Karpas-422 (cell line): ENCODE results near the gene FMNL2. TPM values are rescaled to one million over a fixed set of nuclear protein-coding genes. Genes with fewer than 3 reads are reported as not detected.

Experiments used
- DNase-seq: peaks from one replicate; pipeline ENCODE4 v3.0.0-alpha.2; 2015
- H2AFZ ChIP-seq: fragments of 200-600 bp; sonication (generic); 2 replicates; pipeline ENCODE4 v1.6.1; 2014; ENCODE audit warnings: antibody characterized with exemption, low read length, mixed read lengths
- H3K27ac ChIP-seq: fragments of 200-600 bp; sonication (generic); 2 replicates; pipeline ENCODE4 v1.5.1; 2014; ENCODE audit warnings: mild to moderate bottlenecking, low read length, moderate library complexity
- H3K27me3 ChIP-seq: fragments of 200-600 bp; sonication (generic); 2 replicates; pipeline ENCODE4 v1.6.1; 2014; ENCODE audit warnings: low read length, mixed read lengths
- H3K36me3 ChIP-seq: fragments of 200-600 bp; sonication (generic); 2 replicates; pipeline ENCODE4 v1.6.1; 2014; ENCODE audit warnings: low read length, mixed read lengths; ENCODE audit not compliant: insufficient read depth
- H3K4me1 ChIP-seq: fragments of 200-600 bp; sonication (generic); 2 replicates; pipeline ENCODE4 v1.6.1; 2014; ENCODE audit warnings: mild to moderate bottlenecking, low read length, mixed read lengths
- H3K4me2 ChIP-seq: fragments of 200-600 bp; sonication (generic); 2 replicates; pipeline ENCODE4 v1.6.1; 2014; ENCODE audit warnings: low read length, low read depth, mild to moderate bottlenecking; ENCODE audit not compliant: poor library complexity, severe bottlenecking
- H3K4me3 ChIP-seq: fragments of 200-600 bp; sonication (generic); 2 replicates; pipeline ENCODE4 v1.5.1; 2014; ENCODE audit warnings: mild to moderate bottlenecking, antibody characterized with exemption, low read length, mixed read lengths
- H3K79me2 ChIP-seq: fragments of 200-600 bp; sonication (generic); 2 replicates; pipeline ENCODE4 v1.6.1; 2014; ENCODE audit warnings: mild to moderate bottlenecking, low read length, mixed read lengths
- H3K9ac ChIP-seq: fragments of 200-600 bp; sonication (generic); 2 replicates; pipeline ENCODE4 v1.6.0; 2014; ENCODE audit warnings: low read length
- H3K9me2 ChIP-seq: fragments of 200-600 bp; sonication (generic), shearing (Covaris generic); replicated peaks from 2 replicates; pipeline ENCODE4 v1.6.0; 2014; ENCODE audit warnings: mild to moderate bottlenecking, low read length, moderate library complexity; ENCODE audit not compliant: insufficient read depth
- H3K9me3 ChIP-seq: fragments of 300-700, 200-600 bp; sonication (generic); 2 replicates; pipeline ENCODE4 v1.6.1; 2014; ENCODE audit warnings: low read length, mixed read lengths
- H4K20me1 ChIP-seq: fragments of 200-600 bp; sonication (generic); 2 replicates; pipeline ENCODE4 v1.6.1; 2014; ENCODE audit warnings: mild to moderate bottlenecking, antibody characterized with exemption, low read length, low read depth; ENCODE audit not compliant: insufficient read depth
- total RNA-seq: library from RNA; depleted of rRNA; stranded (reverse); fragments of >200 nt; shearing (Covaris generic); gene quantifications from 2 replicates; pipeline ENCODE4 v1.2.3, GENCODE V29; 2014; ENCODE audit warnings: low replicate concordance

Gene FMNL2
- total RNA-seq, 1 experiment from 2014 or later: 3.2 TPM

GRCh38 chr2:152464851-152465470, 130.0 kb downstream of the FMNL2 start:
- H3K9me3 ChIP-seq: no peaks in the 10 kb centered on the region
- H3K4me2 ChIP-seq: no peak overlapping the region
- no peak overlapping the region for H3K9ac ChIP-seq
- H3K36me3 ChIP-seq: no peaks in the 10 kb centered on the region
- no peaks in the 10 kb centered on the region for H3K9me2 ChIP-seq
- H3K79me2 ChIP-seq: no peaks in the 10 kb centered on the region
- no peaks in the 10 kb centered on the region for H4K20me1 ChIP-seq
- H3K27ac ChIP-seq: no peak overlapping the region
- H3K4me1 ChIP-seq: peaks cover 7% of the 10 kb centered on the region
- no peak overlapping the region for H3K4me3 ChIP-seq
- no peak overlapping the region for H2AFZ ChIP-seq
- DNase-seq: no peak
- no peaks in the 10 kb centered on the region for H3K27me3 ChIP-seq

GRCh38 chr2:152465541-152465940, 130.6 kb downstream of the FMNL2 start:
- Histone ChIP-seq H3K4me2 (no peak overlapping the region), H3K4me1 (peaks cover 7% of the 10 kb centered on the region), H3K9ac (no peak overlapping the region), H3K4me3 (no peak overlapping the region), H3K36me3 (no peaks in the 10 kb centered on the region), H3K79me2 (no peaks in the 10 kb centered on the region), H3K27ac (no peak overlapping the region), H3K27me3 (no peaks in the 10 kb centered on the region), H2AFZ (no peak overlapping the region), H3K9me2 (no peaks in the 10 kb centered on the region), H4K20me1 (no peaks in the 10 kb centered on the region), H3K9me3 (no peaks in the 10 kb centered on the region)
- DNase-seq: no peak

GRCh38 chr2:152466041-152466440, 131.1 kb downstream of the FMNL2 start:
- Histone ChIP-seq H3K9me3 (no peaks in the 10 kb centered on the region), H4K20me1 (no peaks in the 10 kb centered on the region), H3K27me3 (no peaks in the 10 kb centered on the region), H3K4me3 (no peak overlapping the region), H3K27ac (no peak overlapping the region), H3K9me2 (no peaks in the 10 kb centered on the region), H3K79me2 (no peaks in the 10 kb centered on the region), H3K4me1 (peaks cover 7% of the 10 kb centered on the region), H3K4me2 (no peak overlapping the region), H2AFZ (no peak overlapping the region), H3K36me3 (no peaks in the 10 kb centered on the region), H3K9ac (no peak overlapping the region)
- DNase-seq: no peak

GRCh38 chr2:152466980-152467676, 132.2 kb downstream of the FMNL2 start:
- Histone ChIP-seq H3K4me3 (no peak overlapping the region), H3K4me2 (no peak overlapping the region), H3K9ac (no peak overlapping the region), H3K27ac (no peak overlapping the region), H3K27me3 (no peaks in the 10 kb centered on the region), H3K4me1 (peaks cover 7% of the 10 kb centered on the region), H3K9me3 (no peaks in the 10 kb centered on the region), H3K9me2 (no peaks in the 10 kb centered on the region), H2AFZ (no peak overlapping the region), H3K36me3 (no peaks in the 10 kb centered on the region), H3K79me2 (no peaks in the 10 kb centered on the region), H4K20me1 (no peaks in the 10 kb centered on the region)
- peak; percentile 53 for DNase-seq

GRCh38 chr2:152467677-152468410, 132.9 kb downstream of the FMNL2 start:
- no peaks in the 10 kb centered on the region for H3K9me3 ChIP-seq
- H2AFZ ChIP-seq: no peak overlapping the region
- no peaks in the 10 kb centered on the region for H3K36me3 ChIP-seq
- H3K27ac ChIP-seq: no peak overlapping the region
- no peak overlapping the region for H3K9ac ChIP-seq
- no peaks in the 10 kb centered on the region for H3K79me2 ChIP-seq
- no peaks in the 10 kb centered on the region for H3K9me2 ChIP-seq
- peaks cover 7% of the 10 kb centered on the region for H3K4me1 ChIP-seq
- H3K27me3 ChIP-seq: no peaks in the 10 kb centered on the region
- H4K20me1 ChIP-seq: no peaks in the 10 kb centered on the region
- H3K4me3 ChIP-seq: no peak overlapping the region
- H3K4me2 ChIP-seq: no peak overlapping the region
- no peak for DNase-seq

GRCh38 chr2:152468899-152469692, 134.1 kb downstream of the FMNL2 start:
- Histone ChIP-seq H3K9ac (no peak overlapping the region), H3K4me1 (peaks cover 7% of the 10 kb centered on the region), H2AFZ (no peak overlapping the region), H3K4me3 (no peak overlapping the region), H3K79me2 (no peaks in the 10 kb centered on the region), H3K27me3 (no peaks in the 10 kb centered on the region), H3K9me3 (no peaks in the 10 kb centered on the region), H3K36me3 (no peaks in the 10 kb centered on the region), H3K9me2 (no peaks in the 10 kb centered on the region), H3K4me2 (no peak overlapping the region), H4K20me1 (no peaks in the 10 kb centered on the region), H3K27ac (no peak overlapping the region)
- DNase-seq: no peak

- no peaks in the 10 kb centered on the region for H3K36me3 ChIP-seq
- H3K4me1 ChIP-seq: peaks cover 7% of the 10 kb centered on the region
- H3K27ac ChIP-seq: no peak overlapping the region
- H3K9me2 ChIP-seq: no peaks in the 10 kb centered on the region
- no peak overlapping the region for H2AFZ ChIP-seq
- no peak overlapping the region for H3K4me2 ChIP-seq
- H3K9me3 ChIP-seq: no peaks in the 10 kb centered on the region
- no peaks in the 10 kb centered on the region for H3K27me3 ChIP-seq
- no peak for DNase-seq
- no peaks in the 10 kb centered on the region for H3K79me2 ChIP-seq
- no peak overlapping the region for H3K9ac ChIP-seq
- H3K4me3 ChIP-seq: no peak overlapping the region
- no peaks in the 10 kb centered on the region for H4K20me1 ChIP-seq
These were observed 136.2 kb downstream of the FMNL2 start for GRCh38 chr2:152470861-152471854.
